ENCODE measurements around the gene JMJD8. TPM values are rescaled to one million over a fixed set of nuclear protein-coding genes. Genes with fewer than 3 reads are reported as not detected.

Gene JMJD8
- total RNA-seq, 1 donor from 2014 or later = 52.3 TPM

- no peak for DNase-seq (ENCODE audit: low read depth)
Observed at GRCh38 chr16:675884-676564, 8.1 kb downstream of the JMJD8 start.

GRCh38 chr16:674968-675883 lies 8.9 kb downstream of the JMJD8 start, which contains the start of gene RHBDL1:
Gene RHBDL1, plus strand, starts transcription at chr16:675671. Its CDS starts 120 bp downstream, at chr16:675791.
- no peak for DNase-seq (ENCODE audit: low read depth)

GRCh38 chr16:674214-674881 lies 9.8 kb downstream of the JMJD8 start:
- no peak for DNase-seq (ENCODE audit: low read depth)

- DNase-seq (ENCODE audit: low read depth) = no peak
Observed at GRCh38 chr16:673399-673991, 10.6 kb downstream of the JMJD8 start.

GRCh38 chr16:672851-673250 lies 11.3 kb downstream of the JMJD8 start:
- no peak for DNase-seq (ENCODE audit: low read depth)

- DNase-seq (ENCODE audit: low read depth) = no peak
Observed at GRCh38 chr16:672371-672770, 11.8 kb downstream of the JMJD8 start.

GRCh38 chr16:671353-672131 lies 12.6 kb downstream of the JMJD8 start:
- no peak for DNase-seq (ENCODE audit: low read depth)

- no peak for DNase-seq (ENCODE audit: low read depth)
Observed at GRCh38 chr16:670485-671352, 13.4 kb downstream of the JMJD8 start.

GRCh38 chr16:669666-670065 lies 14.5 kb downstream of the JMJD8 start:
- DNase-seq (ENCODE audit: low read depth) = no peak

GRCh38 chr16:668519-669171 lies 15.5 kb downstream of the JMJD8 start:
- no peak for DNase-seq (ENCODE audit: low read depth)

- peak; percentile 51 for DNase-seq (ENCODE audit: low read depth)
Observed at GRCh38 chr16:667780-668518, 16.2 kb downstream of the JMJD8 start, which contains the start of gene RHOT2. Gene RHOT2, plus strand, starts transcription at chr16:668132. Its CDS starts 68 bp downstream, at chr16:668200.

- DNase-seq (ENCODE audit: low read depth) = no peak
Observed at GRCh38 chr16:667113-667779, 16.9 kb downstream of the JMJD8 start.

- no peak for DNase-seq (ENCODE audit: low read depth)
Observed at GRCh38 chr16:666572-666971, 17.6 kb downstream of the JMJD8 start.

GRCh38 chr16:662597-662996 lies 21.5 kb downstream of the JMJD8 start:
- DNase-seq (ENCODE audit: low read depth) = no peak

GRCh38 chr16:662095-662494 lies 22.0 kb downstream of the JMJD8 start:
- no peak for DNase-seq (ENCODE audit: low read depth)

- no peak for DNase-seq (ENCODE audit: low read depth)
Observed at GRCh38 chr16:661184-661821, 22.8 kb downstream of the JMJD8 start.

- peak; percentile 62 for DNase-seq (ENCODE audit: low read depth)
Observed at GRCh38 chr16:660459-661183, 23.5 kb downstream of the JMJD8 start.
